Stimulated activated CD4-positive, alpha-beta T cell treated with anti-CD3 and anti-CD28 coated beads, Interleukin-15, amount 100 ng/mL, for 24 hours (primary cell): ENCODE measurements around the gene HLCS.
"Not testable (repeated sequence)": the region's sequence is repeated elsewhere in the genome, so short reads cannot be mapped to it uniquely, and the experiment has no call there.

Experiments used
- DNase-seq: peaks from one replicate; pipeline ENCODE4 v3.0.0-alpha.2; 2020

Gene HLCS

GRCh38 chr21:36845790-36846189 lies 120.7 kb downstream of the HLCS start:
- no peak for DNase-seq

GRCh38 chr21:36845070-36845469 lies 121.4 kb downstream of the HLCS start:
- no peak for DNase-seq

- DNase-seq, result no peak
Observed at GRCh38 chr21:36841866-36842265, 124.6 kb downstream of the HLCS start.

GRCh38 chr21:36839735-36840134 lies 126.7 kb downstream of the HLCS start:
- no peak for DNase-seq

- DNase-seq, result no peak
Observed at GRCh38 chr21:36839123-36839522, 127.3 kb downstream of the HLCS start.

GRCh38 chr21:36835383-36835795 lies 131.1 kb downstream of the HLCS start:
- DNase-seq, result no peak

GRCh38 chr21:36834192-36834591 lies 132.3 kb downstream of the HLCS start:
- DNase-seq, result no peak

GRCh38 chr21:36830100-36830499 lies 136.4 kb downstream of the HLCS start:
- no peak for DNase-seq

- DNase-seq, result no peak
Observed at GRCh38 chr21:36828891-36829515, 137.5 kb downstream of the HLCS start.

- DNase-seq, result no peak
Observed at GRCh38 chr21:36828208-36828607, 138.3 kb downstream of the HLCS start.

- DNase-seq, result no peak
Observed at GRCh38 chr21:36825658-36826057, 140.8 kb downstream of the HLCS start.

- no peak for DNase-seq
Observed at GRCh38 chr21:36821032-36821299, 145.5 kb downstream of the HLCS start.

- no peak for DNase-seq
Observed at GRCh38 chr21:36820176-36821031, 146.1 kb downstream of the HLCS start.

GRCh38 chr21:36817732-36818450 lies 148.6 kb downstream of the HLCS start:
- DNase-seq, result no peak

- DNase-seq, result no peak
Observed at GRCh38 chr21:36816561-36817130, 149.8 kb downstream of the HLCS start.

GRCh38 chr21:36816026-36816425 lies 150.4 kb downstream of the HLCS start:
- not testable (repeated sequence) for DNase-seq

- DNase-seq, result no peak
Observed at GRCh38 chr21:36815284-36815683, 151.2 kb downstream of the HLCS start.

GRCh38 chr21:36813052-36813451 lies 153.4 kb downstream of the HLCS start:
- DNase-seq, result no peak

GRCh38 chr21:36811762-36812161 lies 154.7 kb downstream of the HLCS start:
- DNase-seq, result no peak

GRCh38 chr21:36810443-36810842 lies 156.0 kb downstream of the HLCS start:
- no peak for DNase-seq

GRCh38 chr21:36807422-36807928 lies 159.0 kb downstream of the HLCS start:
- no peak for DNase-seq

- DNase-seq, result no peak
Observed at GRCh38 chr21:36806103-36806502, 160.4 kb downstream of the HLCS start.

- no peak for DNase-seq
Observed at GRCh38 chr21:36804874-36805611, 161.4 kb downstream of the HLCS start.
